K562 (cell line): ENCODE data around the gene ATP6V0D1. TPM values are rescaled to one million over a fixed set of nuclear protein-coding genes. Genes with fewer than 3 reads are reported as not detected.

Source experiments
- ATAC-seq: fragments of 200-7000 bp; cut with Tn5 transposase; 3 replicates; pipeline ENCODE4 v1.9.1; 2020; ENCODE audit warnings: moderate library complexity
- Bru-seq: library from RNA; stranded (reverse); fragments of 400-500 nt; gene quantifications from one replicate; lab custom pipeline; 2021; lab: Mats Ljungman, UMichigan
- BruChase-seq, 2 experiments: library from RNA; stranded (reverse); fragments of 400-500 nt; gene quantifications; one replicate each; lab custom pipeline; 2021; lab: Mats Ljungman, UMichigan
- BruUV-seq: library from RNA; stranded (reverse); fragments of 400-500 nt; replicated peaks from 2 replicates; lab custom pipeline; 2021; lab: Mats Ljungman, UMichigan
- CTCF ChIA-PET: fragments of 300-600 bp; formaldehyde crosslinking; extraction: SDS; loops from one replicate; lab custom pipeline; 2021; ENCODE audit warnings: low intra/inter-chr PET ratio; lab: Yijun Ruan, JAX
- POLR2A ChIA-PET: fragments of 300-600, 350-650 bp; sonication (Branson Sonifier 250); formaldehyde crosslinking; extraction: SDS; loops from one replicate; lab custom pipeline; 2021; ENCODE audit warnings: antibody characterized with exemption, inconsistent platforms; lab: Yijun Ruan, JAX
- DNase-seq, 4 experiments: peaks; one replicate each; pipeline versions ENCODE4 v3.0.0 to v3.0.0-alpha.2; 2011 to 2018; ENCODE audit warnings: low spot score in 3 of 4, mixed read lengths in 3 of 4; ENCODE audit errors: extremely low read depth in 1 of 4
- FAIRE-seq: peaks from 2 replicates; lab custom pipeline; 2011; peaks lifted over from hg19 to GRCh38; lab: Jason Lieb, UNC
- H2AFZ ChIP-seq: 2 replicates; pipeline ENCODE4 v1.6.0; 2011; ENCODE audit warnings: low read depth, low read length, control low read depth, inconsistent platforms
- H3K27ac ChIP-seq: fragments of 200-600 bp; 3 replicates; pipeline ENCODE4 v1.8.0; 2011; ENCODE audit warnings: low read depth, mild to moderate bottlenecking, control low read depth, inconsistent platforms, low read length, moderate library complexity, mixed read lengths; ENCODE audit errors: extremely low read depth
- H3K27me3 ChIP-seq, 2 experiments: fragments of 300-600 bp in 1 of 2; 2 replicates in 1 of 2; 3 replicates in 1 of 2; pipeline versions ENCODE4 v1.6.0 to v1.8.0; 2011; ENCODE audit warnings: inconsistent platforms in 2 of 2, low read length in 2 of 2, mild to moderate bottlenecking in 1 of 2, mixed read lengths in 1 of 2, moderate library complexity in 1 of 2; ENCODE audit not compliant: control insufficient read depth in 2 of 2, insufficient read depth in 2 of 2
- H3K36me3 ChIP-seq: fragments of 300-600 bp; 3 replicates; pipeline ENCODE4 v1.8.0; 2011; ENCODE audit warnings: mild to moderate bottlenecking, low read length, inconsistent platforms; ENCODE audit not compliant: control insufficient read depth, insufficient read depth
- H3K4me1 ChIP-seq, 2 experiments: fragments of 200-600 bp in 1 of 2; replicated peaks in 1 of 2; 2 replicates in 1 of 2; 3 replicates in 1 of 2; pipeline versions ENCODE4 v1.5.1 to v1.8.0; 2011; ENCODE audit warnings: inconsistent platforms in 2 of 2, low read length in 2 of 2, mild to moderate bottlenecking in 1 of 2, mixed read lengths in 1 of 2, moderate library complexity in 1 of 2; ENCODE audit not compliant: control insufficient read depth in 2 of 2, insufficient read depth in 2 of 2
- H3K4me2 ChIP-seq: 2 replicates; pipeline ENCODE4 v1.6.1; 2011; ENCODE audit warnings: low read length, control low read depth, inconsistent platforms, mixed read lengths; ENCODE audit not compliant: insufficient read depth
- H3K4me3 ChIP-seq: fragments of 200-600 bp; sonication (generic), shearing (Covaris generic); 2 replicates; pipeline ENCODE4 v1.5.1; 2016; ENCODE audit warnings: control low read depth, inconsistent platforms
- H3K79me2 ChIP-seq: fragments of 200-600 bp; 3 replicates; pipeline ENCODE4 v1.8.0; 2011; ENCODE audit warnings: low read length, inconsistent platforms; ENCODE audit not compliant: control insufficient read depth, insufficient read depth
- H3K9ac ChIP-seq, 2 experiments: 2 replicates each; pipeline versions ENCODE4 v1.6.0 to v1.6.1; 2011; ENCODE audit warnings: low read depth in 2 of 2, low read length in 2 of 2, control low read depth in 1 of 2, inconsistent platforms in 1 of 2, mild to moderate bottlenecking in 1 of 2, mixed read lengths in 1 of 2; ENCODE audit not compliant: insufficient read depth in 1 of 2
- H3K9me1 ChIP-seq: one replicate; pipeline ENCODE4 v1.6.0; 2011; ENCODE audit warnings: inconsistent platforms, mild to moderate bottlenecking, low read length, moderate library complexity; ENCODE audit not compliant: control insufficient read depth, insufficient read depth
- H3K9me3 ChIP-seq: replicated peaks from 2 replicates; pipeline ENCODE4 v1.5.1; 2011; ENCODE audit warnings: low read depth, low read length, inconsistent platforms; ENCODE audit not compliant: control insufficient read depth, insufficient read depth
- H4K20me1 ChIP-seq: replicated peaks from 2 replicates; pipeline ENCODE4 v1.6.1; 2011; ENCODE audit warnings: low read length, inconsistent platforms, mixed read lengths; ENCODE audit not compliant: control insufficient read depth, insufficient read depth
- ATF1 ChIP-seq, 2 experiments: fragments of 450-650 bp in 1 of 2; IDR thresholded peaks; 2 replicates each; pipeline ENCODE4 v1.6.1; 2016; ENCODE audit warnings: missing compliant biosample characterization in 1 of 2, missing genetic modification characterization in 1 of 2
- CTBP1 ChIP-seq: fragments of 450-650 bp; IDR thresholded peaks from 2 replicates; pipeline ENCODE4 v1.6.1; 2016; ENCODE audit warnings: borderline replicate concordance
- FOXM1 ChIP-seq, 2 experiments: fragments of 450-650 bp in 1 of 2; sonication (generic) in 1 of 2; formaldehyde crosslinking in 1 of 2; IDR thresholded peaks; 2 replicates each; pipeline versions ENCODE4 v1.6.1 to v1.9.0; 2017 to 2022; ENCODE audit warnings: low read depth in 2 of 2, mild to moderate bottlenecking in 2 of 2, missing genetic modification reagents in 1 of 2, moderate library complexity in 1 of 2
- KDM5B ChIP-seq: fragments of 200-600 bp; sonication (generic); IDR thresholded peaks from 2 replicates; pipeline ENCODE4 v1.6.1; 2012; ENCODE audit warnings: low read depth, mild to moderate bottlenecking, moderate library complexity, low read length, control low read depth, inconsistent platforms; ENCODE audit not compliant: insufficient replicate concordance
- NCOR1 ChIP-seq: fragments of 450-650 bp; IDR thresholded peaks from 2 replicates; pipeline ENCODE4 v1.6.1; 2016; ENCODE audit warnings: mild to moderate bottlenecking, moderate library complexity
- NR2C2 ChIP-seq, 2 experiments: fragments of 200-800 bp in 1 of 2; sonication (Bioruptor generic) in 1 of 2; sonication (generic) in 1 of 2; formaldehyde crosslinking in 1 of 2; IDR thresholded peaks; 2 replicates each; pipeline versions ENCODE4 v1.6.1 to v1.8.0; 2016 to 2022; ENCODE audit warnings: mild to moderate bottlenecking in 1 of 2, missing compliant biosample characterization in 1 of 2, missing genetic modification characterization in 1 of 2, missing genetic modification reagents in 1 of 2
- RBFOX2 ChIP-seq: fragments of 200-400 bp; formaldehyde crosslinking; IDR thresholded peaks from 2 replicates; pipeline ENCODE4 v1.6.1; 2017; ENCODE audit warnings: low read depth, mild to moderate bottlenecking, low read length, moderate library complexity
- RCOR1 ChIP-seq, 2 experiments: IDR thresholded peaks; 2 replicates each; pipeline ENCODE4 v1.6.1; 2012; ENCODE audit warnings: low read depth in 2 of 2, low read length in 2 of 2, borderline replicate concordance in 1 of 2, improper control_type of control experiment in 1 of 2
- SETDB1 ChIP-seq: IDR thresholded peaks from one replicate; pipeline ENCODE4 v1.6.1; 2012; ENCODE audit warnings: low read length, control low read depth, inconsistent platforms
- ZFX ChIP-seq: sonication (generic); formaldehyde crosslinking; IDR thresholded peaks from 2 replicates; pipeline ENCODE4 v1.8.0; 2022; ENCODE audit warnings: mild to moderate bottlenecking, missing genetic modification reagents, moderate library complexity
- ZNF445 ChIP-seq: fragments of 250-450 bp; sonication (Bioruptor Pico); IDR thresholded peaks from 2 replicates; pipeline ENCODE4 v1.4.0; 2020; ENCODE audit warnings: low read depth, mild to moderate bottlenecking, moderate library complexity
- WGBS: fragments of 100-300 bp; shearing (Covaris generic); methylation state at CpG from one replicate; pipeline ENCODE4 v1.1.6; 2016; ENCODE audit warnings: low coverage, mixed read lengths; ENCODE audit not compliant: insufficient coverage; ENCODE audit errors: missing lambda C conversion rate; 5-methylcytosine and 5-hydroxymethylcytosine counted together
- in situ Hi-C: fragments of 300-500 bp; cut with MboI; formaldehyde crosslinking; loops from 4 replicates; pipeline ENCODE4 v1.15.0; 2018; ENCODE audit warnings: inconsistent platforms, mixed read lengths
- intact Hi-C: fragments of 100-400 bp; cut with micrococcal nuclease; formaldehyde crosslinking; loops from 2 replicates; pipeline ENCODE4 v1.14.2; 2022
- long read RNA-seq, 3 experiments: library from polyadenylated mRNA in 2 of 3; library from RNA in 1 of 3; unstranded in 2 of 3; stranded (forward) in 1 of 3; transcript quantifications; one replicate each; pipeline ENCODE4 v2.0.0, GENCODE V29; 2019 to 2022
- polyA minus RNA-seq, 3 experiments: library from RNA; depleted of rRNA, polyadenylated mRNA; stranded (reverse); fragments of >200 nt; gene quantifications; 2 replicates each; pipeline ENCODE4 v1.2.3, GENCODE V29; 2011
- polyA plus RNA-seq, 8 experiments: library from polyadenylated mRNA; depleted of rRNA in 4 of 8; stranded (reverse) in 5 of 8; unstranded in 3 of 8; fragments of >200 nt; fragmentation: Nextera tagmentation in 2 of 8; fragmentation: Illumina TruSeq in 1 of 8; extraction: Ambion mirVana in 2 of 8; extraction: Trizol in 1 of 8; gene quantifications; 2 replicates each; pipeline versions ENCODE4 v1.2.1 to v1.2.3, GENCODE V29; 2011 to 2014; ENCODE audit warnings: inconsistent platforms in 1 of 8, missing spikeins in 1 of 8
- total RNA-seq, 7 experiments: library from RNA; depleted of rRNA in 6 of 7; stranded (reverse); fragments of >200 nt in 6 of 7; fragmentation: Illumina TruSeq in 2 of 7; extraction: Trizol in 2 of 7; gene quantifications; 2 replicates each; pipeline versions ENCODE4 v1.2.1 to v1.2.3, GENCODE V29; 2011 to 2021; ENCODE audit warnings: low replicate concordance in 1 of 7
- TF ChIP-seq, protein P1 (sequence below): fragments of 200-800 bp; sonication (Bioruptor generic); IDR thresholded peaks from 2 replicates; pipeline ENCODE4 v1.6.1; 2017; ENCODE audit warnings: missing genetic modification characterization, missing compliant biosample characterization

The ATP6V0D1 gene
- total RNA-seq (2011; cell fraction: chromatin; rRNA removed; ENCODE audit: low replicate concordance) = 30.0 and 74.0 TPM in 2 replicates
- 56.4 and 56.6 TPM in 2 replicates for total RNA-seq (2011; cell fraction: nucleolus; rRNA removed)
- total RNA-seq (2011; cell fraction: nucleoplasm; rRNA removed) = 38.9 and 42.7 TPM in 2 replicates
- total RNA-seq (2014; rRNA removed) (45.6 and 54.5 TPM in 2 replicates), total RNA-seq (2014; rRNA removed; fragmentation: Illumina TruSeq; extraction: Trizol) (22.0 and 30.6 TPM in 2 replicates), total RNA-seq (2015; rRNA removed; fragmentation: Illumina TruSeq; extraction: Trizol) (51.8 and 53.5 TPM in 2 replicates), total RNA-seq (2021) (61.3 and 61.5 TPM in 2 replicates), polyA plus RNA-seq (2011; rRNA removed) (48.2 and 51.5 TPM in 2 replicates), polyA plus RNA-seq (2014; fragmentation: Illumina TruSeq; extraction: Trizol) (64.9 and 69.7 TPM in 2 replicates), polyA plus RNA-seq (2014; fragmentation: Nextera tagmentation; extraction: Ambion mirVana) (10 to 100 TPM; 23.2 to 40.7 TPM), polyA plus RNA-seq (2014; rRNA removed) (33.9 and 37.3 TPM in 2 replicates), polyA minus RNA-seq (2011; rRNA and poly(A)+ RNA removed) (45.3 and 118 TPM in 2 replicates), Bru-seq, nascent RNA (percentile 67 among the genes with signal in this experiment), BruChase-seq, experiment 1, labeled RNA remaining after a 2-hour chase (percentile 80 among the genes with signal in this experiment), BruChase-seq, experiment 2, labeled RNA remaining after a 6-hour chase (percentile 78 among the genes with signal in this experiment)
- polyA plus RNA-seq (2011; cell fraction: cytosol; rRNA removed) = 97.2 and 146 TPM in 2 replicates
- 52.3 and 67.8 TPM in 2 replicates for polyA plus RNA-seq (2011; cell fraction: nucleus; rRNA removed)
- 84.3 and 116 TPM in 2 replicates for polyA plus RNA-seq (2012)
- polyA minus RNA-seq (2011; cell fraction: cytosol; rRNA and poly(A)+ RNA removed) = 61.6 and 78.2 TPM in 2 replicates
- polyA minus RNA-seq (2011; cell fraction: nucleus; rRNA and poly(A)+ RNA removed) = 17.6 and 17.7 TPM in 2 replicates
- long read RNA-seq, experiment 1, transcript ATP6V0D1-211 (6 exons, 905 nt) = minor isoform, 5 of 257 reads
- long read RNA-seq, experiment 1, transcript ATP6V0D1-201 (8 exons, 1,716 nt) = major isoform, 215 of 257 reads
- long read RNA-seq, experiment 1, partial matches to known transcripts = 9 of 257 reads
- long read RNA-seq, experiment 1, other reads (novel, unspliced or antisense) = 25 of 257 reads
- long read RNA-seq, experiment 2, transcript ATP6V0D1-201 (8 exons, 1,716 nt) = major isoform, 56 of 80 reads
- long read RNA-seq, experiment 2, partial matches to known transcripts = 9 of 80 reads
- long read RNA-seq, experiment 2, other reads (novel, unspliced or antisense) = 14 of 80 reads
- long read RNA-seq, experiment 3, transcript ATP6V0D1-201 (8 exons, 1,716 nt) = major isoform, 126 of 138 reads
- long read RNA-seq, experiment 3, partial matches to known transcripts = 0 of 138 reads
- long read RNA-seq, experiment 3, other reads (novel, unspliced or antisense) = 8 of 138 reads

GRCh38 chr16:67480833-67481560, at the start of gene ATP6V0D1:
TSS of gene ATP6V0D1 (minus strand) at chr16:67481157. CDS start at chr16:67481086, 71 bp downstream.
- Histone ChIP-seq H3K4me1 (peaks cover 22 to 31% of the 10 kb centered on the region in 2 experiments), H3K4me2 (peak within 1 kb of the TSS; percentile 99), H4K20me1 (no peaks in the 10 kb centered on the region), H3K9ac (peak within 1 kb of the TSS; percentile 91 to 96), H2AFZ (peak within 1 kb of the TSS; percentile 95), H3K9me3 (no peaks in the 10 kb centered on the region), H3K9me1 (no peaks in the 10 kb centered on the region), H3K27me3 (no peaks in the 10 kb centered on the region), H3K36me3 (peaks cover 17% of the 10 kb centered on the region; the same call in 2 of the 3 replicates), H3K79me2 (peaks cover 59% of the 10 kb centered on the region), H3K4me3 (peak within 1 kb of the TSS; percentile 80), H3K27ac (peak within 1 kb of the TSS; percentile 91)
- ChIA-PET CTCF (interaction anchor here (0.5 to 1.6 kb wide), 4 partner anchors 17 to 559 kb away, joined by 3 to 12 read pairs (median 3); no protein-coding TSS in a partner anchor), POLR2A (interaction anchor here (0.5 to 2.0 kb wide), 8 partner anchors 9 to 738 kb away, joined by 3 to 7 read pairs (median 4); no protein-coding TSS in a partner anchor)
- WGBS = under 1% methylated on average over 53 of the region's 57 CpGs
- ATAC-seq (peak; percentile 93), FAIRE-seq (peak; percentile 94), DNase-seq (peak; percentile 96 to 99 (median 97))
- in situ Hi-C loops (no loop called here), intact Hi-C loops (loop anchor here (1.0 kb wide), 1 partner anchor 33 kb away; no protein-coding TSS in a partner anchor)
- BruUV-seq = no TSS peak
- TF ChIP-seq ATF1 (CRISPR knock-in tag; IDR thresholded peaks at IDR 0.05) = no peak
- peak; percentile 97 for TF ChIP-seq ATF1 (tag; IDR thresholded peaks at IDR 0.05)
- TF ChIP-seq ZNF445 (CRISPR knock-in tag) = no peak
- TF ChIP-seq CTBP1 = peak; percentile 52; the same call in 1 of the 2 replicates
- TF ChIP-seq, protein P1, sequence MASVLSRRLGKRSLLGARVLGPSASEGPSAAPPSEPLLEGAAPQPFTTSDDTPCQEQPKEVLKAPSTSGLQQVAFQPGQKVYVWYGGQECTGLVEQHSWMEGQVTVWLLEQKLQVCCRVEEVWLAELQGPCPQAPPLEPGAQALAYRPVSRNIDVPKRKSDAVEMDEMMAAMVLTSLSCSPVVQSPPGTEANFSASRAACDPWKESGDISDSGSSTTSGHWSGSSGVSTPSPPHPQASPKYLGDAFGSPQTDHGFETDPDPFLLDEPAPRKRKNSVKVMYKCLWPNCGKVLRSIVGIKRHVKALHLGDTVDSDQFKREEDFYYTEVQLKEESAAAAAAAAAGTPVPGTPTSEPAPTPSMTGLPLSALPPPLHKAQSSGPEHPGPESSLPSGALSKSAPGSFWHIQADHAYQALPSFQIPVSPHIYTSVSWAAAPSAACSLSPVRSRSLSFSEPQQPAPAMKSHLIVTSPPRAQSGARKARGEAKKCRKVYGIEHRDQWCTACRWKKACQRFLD = peak; percentile 93
- peak; percentile 54; the same call in 1 of the 2 replicates for TF ChIP-seq NR2C2 (CRISPR knock-in tag; IDR thresholded peaks at IDR 0.05)
- peak; percentile 76 for TF ChIP-seq NR2C2 (tag; IDR thresholded peaks at IDR 0.05)
- TF ChIP-seq KDM5B = peak; percentile 61
- no peak for TF ChIP-seq SETDB1
- peak; percentile 92 for TF ChIP-seq RBFOX2
- 0 out of 2 replicates have a peak, but pooled peaks have one; percentile 15 for TF ChIP-seq NCOR1
- 0 out of 2 replicates have a peak, but pooled peaks have one; percentile 7 for TF ChIP-seq FOXM1 (IDR thresholded peaks at IDR 0.05; ENCODE audit: low read depth)
- no peak for TF ChIP-seq FOXM1 (CRISPR knock-in tag; IDR thresholded peaks at IDR 0.05; ENCODE audit: low read depth)
- peak; percentile 26 to 85; a peak in 3 of 4 replicates for TF ChIP-seq RCOR1 (IDR thresholded peaks at IDR 0.05; ENCODE audit: borderline replicate concordance in 1 of 2, low read depth in 2 of 2, low read length in 2 of 2)
- peak; percentile 94 for TF ChIP-seq ZFX (CRISPR knock-in tag)
